Smooth muscle cell of the brain vasculature (primary cell): ENCODE results near the gene GJD4.

Experiments
- DNase-seq: peaks from one replicate; pipeline ENCODE4 v3.0.0-alpha.2; 2012; ENCODE audit warnings: low read depth, low spot score

The GJD4 gene

GRCh38 chr10:35605191-35605590 is at the start of gene GJD4:
TSS of gene GJD4 (plus strand) at chr10:35605341. CDS start at chr10:35605568, 227 bp downstream.
- no peak for DNase-seq

- no peak for DNase-seq
Measured at GRCh38 chr10:35555962-35556930, 48.9 kb upstream of the GJD4 start.

- no peak for DNase-seq
Measured at GRCh38 chr10:35558276-35558675, 46.9 kb upstream of the GJD4 start.

DNA sequence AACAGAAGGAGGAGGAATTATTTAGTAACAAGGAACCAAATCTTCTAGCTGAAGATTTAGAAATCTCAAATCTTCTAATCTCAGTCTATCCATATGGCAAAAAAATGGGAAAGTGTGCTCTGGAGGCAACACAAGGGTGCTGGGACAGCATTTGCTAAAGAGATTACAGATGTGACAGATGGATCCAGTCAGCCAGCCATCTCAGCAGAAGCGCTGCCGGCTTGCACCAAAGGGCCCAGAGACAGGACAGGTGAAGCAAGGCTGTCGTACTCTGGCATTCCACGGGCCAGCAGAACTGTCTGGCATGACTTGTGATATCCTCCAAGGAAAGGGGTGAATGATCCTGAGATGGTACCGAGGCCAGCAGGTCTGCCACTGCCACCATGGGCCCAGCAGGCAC is 45.7 kb upstream of the GJD4 start:
- DNase-seq = no peak

DNA sequence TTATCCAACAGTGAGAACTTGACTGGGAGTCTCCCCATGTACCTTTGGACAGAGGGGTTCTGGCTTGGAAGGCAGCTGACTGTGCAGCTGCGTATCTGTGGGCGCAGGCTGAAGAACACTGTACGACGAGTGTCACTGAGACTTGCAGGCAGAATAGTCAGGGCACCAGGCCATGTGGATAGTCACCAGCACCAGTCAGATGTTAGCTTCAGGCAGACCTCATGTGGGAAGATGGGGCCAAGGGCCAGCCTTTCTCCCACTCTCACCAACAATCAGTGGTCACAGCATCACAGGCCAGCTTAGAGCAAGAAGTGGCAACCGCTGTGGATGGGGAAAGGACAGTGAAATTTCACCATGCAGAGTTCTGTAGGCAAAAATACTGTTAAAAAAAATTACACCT is 43.4 kb upstream of the GJD4 start:
- no peak for DNase-seq

DNA sequence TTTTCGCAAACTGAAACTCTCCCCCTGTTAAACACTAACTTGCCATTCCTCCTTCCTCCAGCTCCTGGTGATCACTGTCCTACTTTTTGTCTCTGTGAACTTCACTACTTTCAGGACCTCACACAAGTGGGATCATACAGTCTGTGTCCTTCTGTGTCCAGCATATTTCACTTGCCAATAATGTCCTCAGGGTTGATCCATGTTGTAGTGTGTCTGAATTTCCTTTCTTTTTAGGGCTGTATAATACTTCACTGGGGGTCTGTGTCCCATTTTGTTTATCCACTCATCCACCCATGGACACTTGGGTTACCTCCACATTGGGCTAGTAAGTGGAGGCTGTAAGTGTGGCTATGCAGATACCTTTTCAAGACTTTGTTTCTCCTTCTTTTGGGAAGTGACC is 42.7 kb upstream of the GJD4 start:
- no peak for DNase-seq

DNA sequence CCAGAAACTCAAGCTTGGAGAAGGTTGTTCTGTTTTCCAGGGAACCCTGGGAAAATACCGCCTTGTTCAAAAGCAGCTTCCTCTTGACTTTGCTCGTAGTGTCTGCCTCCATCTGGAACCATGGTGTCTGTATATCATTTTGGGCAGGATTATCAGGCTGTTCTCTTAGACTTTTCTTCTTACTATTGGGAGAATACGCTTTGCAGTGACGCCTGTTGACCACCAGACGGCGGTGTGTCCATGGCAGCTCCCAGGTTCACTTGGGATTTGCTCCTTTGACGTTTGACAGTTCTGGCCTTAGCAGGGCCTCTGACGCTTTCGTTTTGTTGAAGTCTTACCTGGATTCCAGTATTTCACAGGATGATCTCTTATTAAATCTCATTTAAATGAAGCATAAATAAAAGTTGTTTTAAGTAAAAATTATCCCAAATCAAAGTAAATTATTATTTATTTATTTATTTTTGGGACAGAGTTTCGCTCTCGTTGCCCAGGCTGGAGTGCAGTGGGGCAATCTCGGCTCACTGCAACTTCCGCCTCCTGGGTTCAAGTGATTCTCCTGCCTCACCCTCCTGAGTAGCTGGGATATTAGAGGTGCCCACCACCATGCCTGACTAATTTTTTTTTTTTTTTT is 41.8 kb upstream of the GJD4 start:
- DNase-seq = peak; percentile 50

DNA sequence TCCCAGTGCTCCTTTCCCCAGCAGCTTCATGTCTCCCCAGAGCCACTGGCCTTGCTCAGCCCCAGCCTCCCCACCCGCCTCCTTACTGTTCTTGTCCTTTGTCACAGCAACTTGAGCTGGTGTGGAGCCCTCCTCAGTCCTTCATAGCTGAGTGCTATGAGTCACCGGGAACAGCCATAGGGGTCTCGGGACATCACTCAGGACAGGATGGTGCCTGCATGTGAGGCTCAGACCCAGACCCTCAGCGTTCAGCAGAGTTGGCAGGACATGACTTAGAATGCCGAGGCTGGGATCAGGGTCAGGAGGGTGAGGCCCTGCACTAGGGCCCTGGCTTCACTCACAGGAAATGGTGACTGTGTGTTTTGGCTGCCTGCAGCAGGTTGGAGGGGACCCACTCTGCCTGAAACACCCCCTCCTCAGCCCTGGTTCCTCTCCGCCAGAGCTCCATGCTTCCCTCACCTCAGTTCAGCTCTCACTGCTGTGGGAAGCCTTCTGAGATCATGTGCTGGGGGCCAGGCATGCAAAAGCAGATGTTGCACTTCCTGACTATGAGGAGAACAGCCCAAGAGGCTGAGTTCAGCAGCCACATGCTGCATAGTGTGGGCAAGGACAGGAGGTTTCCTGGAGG is 40.7 kb upstream of the GJD4 start:
- DNase-seq = no peak

GRCh38 chr10:35565602-35566081 is 39.5 kb upstream of the GJD4 start:
- DNase-seq = no peak

GRCh38 chr10:35567951-35568350 is 37.2 kb upstream of the GJD4 start:
- no peak for DNase-seq

- DNase-seq = no peak
Measured at GRCh38 chr10:35568483-35569015, 36.6 kb upstream of the GJD4 start.

DNA sequence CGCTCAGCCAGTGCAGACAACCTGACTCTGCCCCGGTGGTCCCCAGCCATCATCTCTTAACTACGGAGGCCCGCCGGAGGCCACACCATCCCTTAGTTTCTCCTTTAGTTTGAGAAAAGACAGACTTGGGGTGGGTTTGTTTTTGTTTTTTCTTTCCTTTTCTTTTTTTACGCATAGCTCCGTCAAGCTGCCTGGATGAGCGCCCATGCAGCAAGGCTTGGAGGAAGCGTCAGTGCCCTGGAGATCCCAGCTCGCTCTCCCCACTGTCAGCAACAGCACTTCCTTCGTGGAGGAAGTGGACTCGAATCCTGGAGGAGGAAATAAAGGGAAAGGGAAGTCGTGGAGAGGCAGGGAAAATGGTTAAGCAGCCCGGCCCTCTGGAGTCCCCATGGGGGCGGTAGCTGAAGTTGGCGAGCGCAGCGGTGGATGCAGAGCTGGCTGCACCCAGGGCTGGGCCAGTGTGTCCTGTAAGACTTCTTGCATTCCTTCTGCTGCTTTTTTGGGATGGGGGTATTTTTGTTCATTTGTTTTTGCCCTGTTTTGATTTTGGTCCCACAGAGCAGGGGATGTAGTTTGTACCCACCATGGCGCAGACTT is 35.9 kb upstream of the GJD4 start:
- DNase-seq = no peak

- DNase-seq = no peak
Measured at GRCh38 chr10:35569836-35570235, 35.3 kb upstream of the GJD4 start.

GRCh38 chr10:35570397-35570796 is 34.7 kb upstream of the GJD4 start:
- no peak for DNase-seq

GRCh38 chr10:35572583-35572982 is 32.6 kb upstream of the GJD4 start:
- no peak for DNase-seq

DNA sequence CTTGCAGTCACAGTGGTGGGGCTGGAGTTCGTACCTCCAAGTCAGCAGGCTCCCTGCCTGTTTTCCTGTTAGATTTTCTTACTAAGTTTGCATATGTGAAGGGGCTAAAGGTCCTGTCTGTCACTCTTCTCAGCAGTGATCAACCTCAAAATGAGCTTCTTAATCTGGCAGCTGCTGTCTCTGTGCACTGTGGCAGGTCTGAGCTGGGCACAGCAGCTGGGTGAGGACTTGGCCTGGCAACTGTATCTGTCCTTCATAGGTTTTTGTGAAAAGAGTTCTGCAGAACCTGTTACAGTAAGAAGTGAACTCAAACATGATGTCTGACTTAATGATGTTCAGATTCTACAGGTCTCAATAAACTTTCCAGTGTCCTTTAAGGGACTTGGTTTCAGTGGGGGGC is 31.3 kb upstream of the GJD4 start:
- DNase-seq = no peak

- DNase-seq = peak; percentile 45
Measured at GRCh38 chr10:35574924-35575352, 30.2 kb upstream of the GJD4 start.

- no peak for DNase-seq
Measured at GRCh38 chr10:35575640-35576039, 29.5 kb upstream of the GJD4 start.

DNA sequence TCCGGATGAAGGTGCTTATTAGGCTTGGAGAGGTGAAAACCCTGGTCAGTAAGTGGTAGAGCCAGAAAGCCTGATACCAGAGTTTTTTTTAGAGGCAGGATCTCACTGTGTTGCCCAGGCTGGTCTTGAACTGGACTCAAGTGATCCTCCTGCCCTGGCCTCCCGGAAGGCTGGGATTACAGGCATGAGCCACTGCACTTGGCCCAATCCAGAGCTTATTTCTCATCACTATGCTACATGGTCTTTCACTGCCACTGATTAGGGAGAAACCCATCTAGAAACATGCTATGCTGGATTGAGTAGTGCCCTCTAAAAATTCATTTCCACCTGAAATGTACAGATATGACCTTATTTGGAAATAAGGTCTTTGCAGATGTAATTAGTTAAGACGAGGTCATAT is 28.4 kb upstream of the GJD4 start:
- DNase-seq = no peak

DNA sequence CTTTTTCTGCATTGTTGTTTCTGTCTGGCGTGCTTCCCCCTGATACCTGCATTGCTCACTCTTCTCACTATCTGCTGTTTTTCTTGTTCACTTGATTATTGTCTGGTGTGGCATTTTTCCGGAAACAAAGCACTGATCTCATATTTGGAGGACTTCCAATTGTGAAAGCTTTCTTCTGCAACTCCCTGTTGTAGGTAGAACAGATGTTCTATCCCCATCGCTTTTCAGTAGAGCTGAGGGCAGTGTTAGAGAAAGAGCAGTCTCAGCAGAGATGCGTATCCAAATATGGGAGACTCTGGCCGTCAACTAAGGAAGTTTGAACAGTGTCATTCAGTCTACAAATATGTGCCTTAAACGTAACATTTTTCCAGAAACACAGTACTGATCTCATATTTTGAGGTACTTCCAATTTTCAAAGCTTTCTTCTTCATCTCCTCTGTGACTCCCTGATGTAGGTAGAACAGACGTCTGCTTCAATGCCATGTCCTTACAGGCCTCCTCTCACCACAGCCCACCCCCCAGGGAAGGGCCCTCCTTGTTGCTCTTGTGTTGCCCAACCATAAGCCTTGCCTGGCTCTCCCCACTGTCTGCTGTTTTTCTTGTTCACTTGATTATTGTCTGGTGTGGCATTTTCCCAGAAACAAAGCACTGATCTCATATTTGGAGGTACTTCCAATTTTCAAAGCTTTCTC is 27.1 kb upstream of the GJD4 start:
- no peak for DNase-seq

DNA sequence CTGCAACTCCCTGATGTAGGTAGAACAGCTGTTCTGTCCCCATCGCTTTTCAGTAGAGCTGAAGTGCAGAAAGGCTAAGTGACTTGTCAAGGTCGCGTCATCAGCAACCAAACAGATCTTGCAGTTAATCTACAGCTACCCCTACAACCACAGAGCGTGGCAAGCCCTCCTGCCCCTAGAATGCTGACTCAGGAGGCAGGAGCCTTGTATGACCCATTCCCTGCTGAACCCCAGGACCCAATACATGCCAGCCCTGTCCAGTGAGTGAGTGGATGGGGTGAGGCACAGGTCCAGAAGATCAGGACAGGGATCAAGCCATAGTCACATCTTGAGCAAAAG is 26.6 kb upstream of the GJD4 start:
- no peak for DNase-seq
